GM13977 (cell line): ENCODE results near the gene AP3B2.

ENCODE experiments used
- DNase-seq: peaks from one replicate; pipeline ENCODE4 v3.0.0; 2012; ENCODE audit warnings: low spot score
- CTCF ChIP-seq: IDR thresholded peaks from 2 replicates; pipeline ENCODE4 v1.5.1; 2012; ENCODE audit warnings: mild to moderate bottlenecking, control low read depth; ENCODE audit not compliant: insufficient read depth; ENCODE audit errors: extremely low read depth, missing control alignments
- in situ Hi-C: fragments of 300-500 bp; cut with MboI; formaldehyde crosslinking; loops from one replicate; pipeline ENCODE4 v1.12.0; 2022; ENCODE audit warnings: low sequenced_read_pairs, low pct_unique_long_range_greater_than_20kb, mixed read lengths, inconsistent platforms; ENCODE audit not compliant: unreplicated experiment

AP3B2 gene

GRCh38 chr15:82613747-82614146 is 95.9 kb downstream of the AP3B2 start:
- in situ Hi-C loops = no loop called here
- DNase-seq = no peak
- TF ChIP-seq CTCF = no peak

GRCh38 chr15:82611348-82611747 is 98.3 kb downstream of the AP3B2 start:
- in situ Hi-C loops = no loop called here

More at GRCh38 chr15:82611348-82611747, 98.3 kb downstream of the AP3B2 start:
- DNase-seq = no peak
- TF ChIP-seq CTCF = no peak
